Erythroblast (primary cell): Measurements from ENCODE around the gene PNKD.
"Not testable (repeated sequence)": the region's sequence is repeated elsewhere in the genome, so short reads cannot be mapped to it uniquely, and the experiment has no call there.

Experiments
- DNase-seq, 2 experiments: peaks; one replicate each; lab custom pipeline; 2025; lab: John Stamatoyannopoulos, UW
- GATA1 ChIP-seq: IDR thresholded peaks from 2 replicates; pipeline ENCODE4 v1.6.1; 2011; ENCODE audit warnings: low read depth, mild to moderate bottlenecking, control low read depth, low read length, moderate library complexity
- POLR2A ChIP-seq: IDR thresholded peaks from 2 replicates; pipeline ENCODE4 v1.6.1; 2011; ENCODE audit warnings: mild to moderate bottlenecking, low read length

The PNKD gene

GRCh38 chr2:218262237-218262600 is 8.1 kb upstream of the PNKD start:
- no peak for DNase-seq
- TF ChIP-seq POLR2A: no peak
- TF ChIP-seq GATA1: no peak

- TF ChIP-seq GATA1: no peak
- TF ChIP-seq POLR2A: no peak
- DNase-seq: no peak
Measured at GRCh38 chr2:218262631-218263586, 7.4 kb upstream of the PNKD start.

GRCh38 chr2:218263817-218264641 is 6.3 kb upstream of the PNKD start:
- TF ChIP-seq POLR2A (no peak), GATA1 (no peak)
- DNase-seq: no peak

GRCh38 chr2:218264773-218265561 is 5.4 kb upstream of the PNKD start:
- no peak for DNase-seq
- TF ChIP-seq GATA1: no peak
- TF ChIP-seq POLR2A: no peak

GRCh38 chr2:218265626-218266025 is 4.7 kb upstream of the PNKD start:
- DNase-seq: no peak
- TF ChIP-seq GATA1 (no peak), POLR2A (no peak)

GRCh38 chr2:218266316-218266979 is 3.9 kb upstream of the PNKD start:
- DNase-seq: no peak
- TF ChIP-seq POLR2A (no peak), GATA1 (no peak)

- TF ChIP-seq POLR2A (no peak), GATA1 (no peak)
- DNase-seq: no peak
Measured at GRCh38 chr2:218267259-218267658, 3.1 kb upstream of the PNKD start.

GRCh38 chr2:218270721-218271486 is 585 bp downstream of the PNKD start:
- no peak for TF ChIP-seq POLR2A
- TF ChIP-seq GATA1: no peak

GRCh38 chr2:218271487-218271797 is 1.1 kb downstream of the PNKD start:
- no peak for TF ChIP-seq POLR2A
- no peak for TF ChIP-seq GATA1
- DNase-seq: peak in 1 of 2 experiments; percentile 70

More at GRCh38 chr2:218270721-218271486, 585 bp downstream of the PNKD start:
- DNase-seq: peak; percentile 60 to 75

- peak in 1 of 2 experiments; percentile 62 for DNase-seq
- TF ChIP-seq GATA1 (no peak), POLR2A (peak; percentile 42)
Measured at GRCh38 chr2:218271865-218272530, 1.7 kb downstream of the PNKD start.

- DNase-seq: peak; percentile 89 to 94
- TF ChIP-seq POLR2A (peak; percentile 61), GATA1 (no peak)
Measured at GRCh38 chr2:218272531-218273212, 2.4 kb downstream of the PNKD start.

GRCh38 chr2:218273214-218273907 is 3.0 kb downstream of the PNKD start:
- not testable (repeated sequence) for DNase-seq
